Fibroblast of lung (primary cell): Measurements from ENCODE around the gene FOXK2. TPM values are rescaled to one million over a fixed set of nuclear protein-coding genes. Genes with fewer than 3 reads are reported as not detected.

Experiments
- DNase-seq, 2 donors: peaks; one replicate each; pipeline versions ENCODE4 v3.0.0 to v3.0.0-alpha.2; 2010; ENCODE audit warnings: low read depth in 2 of 2
- H2AFZ ChIP-seq: 2 replicates; pipeline ENCODE4 v1.5.1; 2012; ENCODE audit warnings: low read length, control low read depth, inconsistent platforms
- H3K27ac ChIP-seq: 2 replicates; pipeline ENCODE4 v1.5.1; 2011; ENCODE audit warnings: low read length, control low read depth; ENCODE audit not compliant: insufficient read depth
- H3K27me3 ChIP-seq: 2 replicates; pipeline ENCODE4 v1.5.1; 2011; ENCODE audit warnings: mild to moderate bottlenecking, low read length; ENCODE audit not compliant: control insufficient read depth, insufficient read depth
- H3K36me3 ChIP-seq: 2 replicates; pipeline ENCODE4 v1.5.1; 2011; ENCODE audit warnings: low read length; ENCODE audit not compliant: control insufficient read depth, insufficient read depth
- H3K4me1 ChIP-seq: 2 replicates; pipeline ENCODE4 v1.5.1; 2011; ENCODE audit warnings: low read length; ENCODE audit not compliant: control insufficient read depth, insufficient read depth; ENCODE audit errors: extremely low read depth
- H3K4me2 ChIP-seq: 2 replicates; pipeline ENCODE4 v1.5.1; 2011; ENCODE audit warnings: low read length, control low read depth; ENCODE audit not compliant: insufficient read depth; ENCODE audit errors: extremely low read depth
- H3K4me3 ChIP-seq, 4 experiments: fragments of 200-600 bp in 1 of 4; sonication (generic) in 1 of 4; replicated peaks in 1 of 4; 2 replicates each; pipeline ENCODE4 v1.5.1; 2011 to 2016; ENCODE audit warnings: low read length in 4 of 4, low read depth in 3 of 4, mild to moderate bottlenecking in 3 of 4, control low read depth in 2 of 4, inconsistent platforms in 1 of 4, mixed read lengths in 1 of 4; ENCODE audit not compliant: insufficient read depth in 1 of 4; ENCODE audit errors: control extremely low read depth in 1 of 4
- H3K79me2 ChIP-seq: 2 replicates; pipeline ENCODE4 v1.5.1; 2012; ENCODE audit warnings: mild to moderate bottlenecking, low read length, inconsistent platforms; ENCODE audit not compliant: control insufficient read depth, insufficient read depth
- H3K9ac ChIP-seq: 2 replicates; pipeline ENCODE4 v1.5.1; 2011; ENCODE audit warnings: mild to moderate bottlenecking, low read length, control low read depth; ENCODE audit not compliant: insufficient read depth
- H3K9me3 ChIP-seq: 2 replicates; pipeline ENCODE4 v1.5.1; 2012; ENCODE audit warnings: low read depth, low read length; ENCODE audit not compliant: control insufficient read depth, insufficient read depth
- H4K20me1 ChIP-seq: 2 replicates; pipeline ENCODE4 v1.5.1; 2011; ENCODE audit warnings: low read length; ENCODE audit not compliant: control insufficient read depth, insufficient read depth; ENCODE audit errors: extremely low read depth
- CTCF ChIP-seq, 2 donors: IDR thresholded peaks in 1 of 2; conservative IDR thresholded peaks in 1 of 2; 1 replicate in 1 of 2; 2 replicates in 1 of 2; pipeline ENCODE4 v1.5.1; 2011 to 2012; ENCODE audit warnings: low read length in 2 of 2, control low read depth in 1 of 2, inconsistent platforms in 1 of 2, low read depth in 1 of 2, mild to moderate bottlenecking in 1 of 2
- EZH2 ChIP-seq: IDR thresholded peaks from 2 replicates; pipeline ENCODE4 v1.5.1; 2012; ENCODE audit warnings: low read length, control low read depth, mild to moderate bottlenecking; ENCODE audit errors: missing control alignments
- polyA minus RNA-seq: library from RNA; depleted of rRNA, polyadenylated mRNA; stranded (reverse); fragments of >200 nt; gene quantifications from 2 replicates; pipeline ENCODE4 v1.2.3, GENCODE V29; 2011; ENCODE audit warnings: low replicate concordance
- polyA plus RNA-seq, 2 donors: library from polyadenylated mRNA; depleted of rRNA in 1 of 2; stranded (reverse) in 1 of 2; unstranded in 1 of 2; fragments of >200 nt; gene quantifications; 2 replicates each; pipeline ENCODE4 v1.2.1, GENCODE V29; 2011 to 2012; ENCODE audit warnings: missing spikeins in 1 of 2
- total RNA-seq: library from RNA; depleted of rRNA; stranded (reverse); fragments of >200 nt; gene quantifications from 2 replicates; pipeline ENCODE4 v1.2.1, GENCODE V29; 2014

FOXK2 gene
- total RNA-seq (25.4 and 33.2 TPM in 2 replicates), polyA plus RNA-seq (23.5 and 24.2 TPM in 2 replicates), polyA minus RNA-seq (31.8 and 33.6 TPM in 2 replicates)
- polyA plus RNA-seq (2012) = 25.9 and 30.7 TPM in 2 replicates

- H3K9ac ChIP-seq = peak within 1 kb of the TSS; percentile 79
- no peaks in the 10 kb centered on the region for H3K9me3 ChIP-seq
- no peaks in the 10 kb centered on the region for H3K36me3 ChIP-seq
- no peak for TF ChIP-seq EZH2
- TF ChIP-seq CTCF (conservative IDR thresholded peaks at IDR 0.05 in 1 of 2, IDR thresholded peaks at IDR 0.05 in 1 of 2; ENCODE audit: low read depth in 1 of 2, low read length in 2 of 2) = no peak
- no peaks in the 10 kb centered on the region for H3K27me3 ChIP-seq
- H3K27ac ChIP-seq = peak within 1 kb of the TSS; percentile 76
- peak within 1 kb of the TSS; percentile 90 for H3K4me2 ChIP-seq
- H4K20me1 ChIP-seq = no peaks in the 10 kb centered on the region
- H3K79me2 ChIP-seq = peaks cover 40% of the 10 kb centered on the region
- no peaks in the 10 kb centered on the region for H3K4me1 ChIP-seq
- peak within 1 kb of the TSS; percentile 73 to 92 (median 82) for H3K4me3 ChIP-seq
- DNase-seq = peak; percentile 96
- H2AFZ ChIP-seq = peak within 1 kb of the TSS; percentile 83
These were observed at the start of gene FOXK2 for GRCh38 chr17:82518826-82519810. TSS of gene FOXK2 (plus strand) at chr17:82519732. CDS start at chr17:82519889, 157 bp downstream.

- no peak for DNase-seq
- Histone ChIP-seq H3K4me2 (no peak overlapping the region), H2AFZ (no peak overlapping the region), H3K79me2 (no peaks in the 10 kb centered on the region), H3K27ac (no peak overlapping the region), H3K9ac (no peak overlapping the region), H3K9me3 (no peaks in the 10 kb centered on the region), H3K4me1 (no peaks in the 10 kb centered on the region), H4K20me1 (no peaks in the 10 kb centered on the region), H3K27me3 (no peaks in the 10 kb centered on the region), H3K4me3 (no peak overlapping the region), H3K36me3 (peaks cover 7% of the 10 kb centered on the region)
- TF ChIP-seq EZH2 (no peak), CTCF (conservative IDR thresholded peaks at IDR 0.05 in 1 of 2, IDR thresholded peaks at IDR 0.05 in 1 of 2; ENCODE audit: low read depth in 1 of 2, low read length in 2 of 2) (no peak)
These were observed 49.5 kb upstream of the FOXK2 start for GRCh38 chr17:82470065-82470464.

DNA sequence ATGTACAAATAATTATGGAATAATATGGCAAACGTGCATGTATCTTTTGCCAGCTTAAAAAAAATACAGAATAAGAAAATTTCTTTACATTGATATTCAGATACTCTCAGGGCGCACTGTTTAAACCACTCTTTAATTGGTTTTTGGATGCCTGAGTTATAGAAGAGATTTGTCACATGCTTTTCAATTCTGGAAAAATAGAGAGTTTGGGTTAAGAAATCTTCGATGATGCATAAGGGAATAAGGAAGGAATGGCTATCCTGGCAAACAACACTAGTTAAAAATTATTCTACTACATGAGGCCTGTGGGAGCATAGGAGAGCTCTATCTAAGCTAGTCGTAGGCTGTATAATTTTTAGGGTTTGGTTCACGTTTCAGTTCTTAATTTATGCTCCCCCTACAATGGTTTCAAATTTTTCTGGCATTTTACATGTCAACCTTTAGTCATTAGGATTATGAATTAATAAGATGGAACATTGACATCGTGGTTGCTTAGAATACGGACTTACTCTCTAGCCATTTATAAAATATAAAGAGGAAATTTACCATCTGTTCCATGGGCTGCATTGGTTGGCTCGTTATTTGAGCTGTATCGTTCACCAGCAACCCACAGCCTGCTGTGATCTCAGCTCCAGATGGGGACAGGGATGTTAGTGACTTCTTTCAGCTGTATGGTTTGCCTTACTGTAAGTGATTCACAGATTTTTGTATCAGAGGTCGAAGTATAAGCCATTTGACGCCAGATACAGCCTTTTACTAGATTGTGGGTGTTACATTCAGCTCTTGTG is 45.1 kb upstream of the FOXK2 start:
- no peaks in the 10 kb centered on the region for H3K9me3 ChIP-seq

More for the DNA sequence above, 45.1 kb upstream of the FOXK2 start:
- Histone ChIP-seq H3K4me1 (no peaks in the 10 kb centered on the region), H3K9ac (no peak overlapping the region), H3K4me3 (no peak overlapping the region), H3K79me2 (no peaks in the 10 kb centered on the region), H3K4me2 (no peak overlapping the region), H3K27ac (no peak overlapping the region), H2AFZ (no peak overlapping the region), H4K20me1 (no peaks in the 10 kb centered on the region), H3K27me3 (no peaks in the 10 kb centered on the region), H3K36me3 (peaks cover 5% of the 10 kb centered on the region)
- DNase-seq = no peak
- TF ChIP-seq EZH2 = no peak
- TF ChIP-seq CTCF (conservative IDR thresholded peaks at IDR 0.05 in 1 of 2, IDR thresholded peaks at IDR 0.05 in 1 of 2; ENCODE audit: low read depth in 1 of 2, low read length in 2 of 2) = no peak
